HepG2 (cell line): Measurements from ENCODE around the gene ATAD3C. TPM values are rescaled to one million over a fixed set of nuclear protein-coding genes. Genes with fewer than 3 reads are reported as not detected.

Source experiments
- HMG20A ChIP-seq: IDR thresholded peaks from 2 replicates; pipeline ENCODE4 v1.6.1; 2016; ENCODE audit warnings: borderline replicate concordance
- NONO ChIP-seq, 2 experiments: fragments of 450-650 bp in 1 of 2; sonication (generic) in 1 of 2; formaldehyde crosslinking in 1 of 2; IDR thresholded peaks in 1 of 2; conservative IDR thresholded peaks in 1 of 2; 2 replicates each; pipeline versions ENCODE4 v1.6.1 to v1.8.0; 2017 to 2022; ENCODE audit warnings: mild to moderate bottlenecking in 1 of 2, missing genetic modification reagents in 1 of 2, moderate library complexity in 1 of 2
- RAD21 ChIP-seq: fragments of 450-650 bp; formaldehyde crosslinking; IDR thresholded peaks from 2 replicates; pipeline ENCODE4 v1.5.0; 2020; ENCODE audit warnings: mild to moderate bottlenecking
- SIN3B ChIP-seq: fragments of 150-350 bp; IDR thresholded peaks from 2 replicates; pipeline ENCODE4 v1.6.1; 2014; ENCODE audit warnings: low read length
- THAP11 ChIP-seq: IDR thresholded peaks from 2 replicates; pipeline ENCODE4 v1.6.1; 2016; ENCODE audit warnings: missing biosample characterization, missing genetic modification reagents
- THAP9 ChIP-seq: sonication (generic); formaldehyde crosslinking; IDR thresholded peaks from 2 replicates; pipeline ENCODE4; 2020; ENCODE audit warnings: missing genetic modification reagents, mild to moderate bottlenecking, borderline replicate concordance
- THYN1 ChIP-seq: sonication (generic); formaldehyde crosslinking; IDR thresholded peaks from 2 replicates; pipeline ENCODE4 v1.8.1; 2023; ENCODE audit warnings: low read depth, mild to moderate bottlenecking, moderate library complexity, missing genetic modification reagents, borderline replicate concordance
- ZBTB40 ChIP-seq, 2 experiments: fragments of 450-650 bp in 1 of 2; sonication (generic) in 1 of 2; formaldehyde crosslinking in 1 of 2; IDR thresholded peaks; 2 replicates each; pipeline versions ENCODE4 v1.6.1 to v1.8.0; 2016 to 2022; ENCODE audit warnings: antibody characterized with exemption in 1 of 2, mild to moderate bottlenecking in 1 of 2, missing genetic modification reagents in 1 of 2
- ZMAT3 ChIP-seq: sonication (generic); formaldehyde crosslinking; conservative IDR thresholded peaks from 2 replicates; pipeline ENCODE4 v1.7.0; 2021; ENCODE audit warnings: missing genetic modification reagents
- ZNF225 ChIP-seq: sonication (generic); formaldehyde crosslinking; IDR thresholded peaks from 2 replicates; pipeline ENCODE4 v1.4.0; 2020; ENCODE audit warnings: mild to moderate bottlenecking, missing genetic modification reagents
- ZNF558 ChIP-seq: sonication (generic); formaldehyde crosslinking; IDR thresholded peaks from 2 replicates; pipeline ENCODE4 v1.9.0; 2022; ENCODE audit warnings: mild to moderate bottlenecking, missing genetic modification reagents, borderline replicate concordance
- ZNF768 ChIP-seq: sonication (generic); formaldehyde crosslinking; IDR thresholded peaks from 2 replicates; pipeline ENCODE4 v1.4.0; 2020; ENCODE audit warnings: missing genetic modification reagents
- ZNF800 ChIP-seq: sonication (generic); formaldehyde crosslinking; IDR thresholded peaks from 2 replicates; pipeline ENCODE4 v1.4.0; 2020; ENCODE audit warnings: missing genetic modification reagents
- polyA plus RNA-seq, 8 experiments: library from polyadenylated mRNA; depleted of rRNA in 3 of 8; stranded (reverse) in 7 of 8; unstranded in 1 of 8; fragments of >200 nt; fragmentation: Illumina TruSeq in 4 of 8; extraction: Trizol in 4 of 8; gene quantifications; 2 replicates each; pipeline versions ENCODE4 v1.2.1 to v1.2.3, GENCODE V29; 2011 to 2016; ENCODE audit warnings: low read depth in 4 of 8, missing spikeins in 1 of 8, mixed read lengths in 1 of 8; ENCODE audit not compliant: insufficient read depth in 1 of 8
- total RNA-seq, 5 experiments: library from RNA; depleted of rRNA; stranded (reverse); fragments of >200 nt; fragmentation: Illumina TruSeq; extraction: Trizol; gene quantifications; 2 replicates each; pipeline ENCODE4 v1.2.3, GENCODE V29; 2016; ENCODE audit warnings: low read depth in 1 of 5

ATAD3C gene
- total and polyA plus RNA-seq, 2 of the 13 experiments (the other 11 are each of a cell fraction or from before 2014, with no cell fraction given) = 2.4 to 3.2 TPM

- TF ChIP-seq THAP9 (CRISPR knock-in tag) (no peak), ZNF558 (CRISPR knock-in tag) (peak; percentile 32; the same call in 1 of the 2 replicates), ZNF800 (CRISPR knock-in tag) (0 out of 2 replicates have a peak, but pooled peaks have one; percentile 7), NONO (IDR thresholded peaks at IDR 0.05) (no peak), NONO (CRISPR knock-in tag; conservative IDR thresholded peaks at IDR 0.05) (peak; percentile 67), ZMAT3 (CRISPR knock-in tag) (no peak), THAP11 (CRISPR knock-in tag) (peak; percentile 48), ZNF225 (CRISPR knock-in tag) (no peak), ZNF768 (CRISPR knock-in tag) (peak; percentile 73; the same call in 1 of the 2 replicates), SIN3B (no peak), ZBTB40 (IDR thresholded peaks at IDR 0.05) (no peak), ZBTB40 (CRISPR knock-in tag; IDR thresholded peaks at IDR 0.05) (no peak; the same call in 1 of the 2 replicates), THYN1 (CRISPR knock-in tag) (no peak), RAD21 (peak; percentile 19; the same call in 1 of the 2 replicates), HMG20A (CRISPR knock-in tag) (no peak)
Measured at GRCh38 chr1:1430114-1430982, 19.1 kb upstream of the ATAD3C start (continued).
